Activated CD4-positive, alpha-beta T cell treated with anti-CD3 and anti-CD28 coated beads, Interleukin-2, amount 50 U/mL, for 24 hours (primary cell): ENCODE data around the gene ZNF583.

ENCODE experiments used
- DNase-seq, 2 donors: peaks; one replicate each; pipeline ENCODE4 v3.0.0-alpha.2; 2020; ENCODE audit warnings: low read depth in 1 of 2, low spot score in 1 of 2

The ZNF583 gene

DNA sequence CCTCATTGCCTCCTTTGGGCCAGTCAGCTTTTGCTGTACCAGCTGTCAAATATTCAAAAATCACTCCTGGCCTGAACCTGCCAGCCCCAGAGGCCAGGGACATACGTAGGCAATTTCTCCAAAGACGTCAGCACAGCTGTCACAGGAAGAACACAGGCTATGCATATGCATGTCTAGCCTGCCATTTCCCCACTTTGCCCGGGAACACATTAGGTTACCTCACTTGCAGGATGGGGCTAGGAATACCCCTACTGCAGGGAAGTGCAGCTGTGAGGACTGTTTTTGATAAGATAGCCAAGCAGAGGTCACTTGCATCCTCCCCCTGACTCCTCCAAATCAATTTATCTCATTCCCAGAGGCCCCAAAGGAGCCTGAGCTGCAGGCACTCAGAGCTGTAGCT lies 70.2 kb downstream of the ZNF583 start:
- DNase-seq, result no peak

DNA sequence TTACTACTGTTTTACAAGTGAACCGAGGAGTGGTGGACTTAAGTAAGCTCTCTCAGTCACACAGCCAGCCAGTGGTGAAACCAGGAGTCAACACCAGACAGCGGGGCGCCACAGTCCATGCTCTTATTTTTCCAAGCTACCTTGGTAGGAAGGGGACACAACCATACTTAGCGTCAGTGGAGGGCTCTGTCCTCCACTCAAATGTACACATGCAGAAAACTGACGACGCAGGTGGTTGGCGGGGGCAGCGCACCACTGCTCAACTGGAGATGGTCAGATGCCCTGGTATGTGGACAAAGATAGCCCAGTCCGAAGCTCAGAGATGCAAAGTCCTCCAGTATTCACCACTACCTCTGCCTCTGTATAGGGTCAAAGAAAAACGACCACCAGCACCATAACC lies 72.0 kb downstream of the ZNF583 start:
- DNase-seq, result no peak
